ENCODE data around the gene RBM44.
"Not testable (repeated sequence)": the region's sequence is repeated elsewhere in the genome, so short reads cannot be mapped to it uniquely, and the experiment has no call there.

Gene RBM44

DNA sequence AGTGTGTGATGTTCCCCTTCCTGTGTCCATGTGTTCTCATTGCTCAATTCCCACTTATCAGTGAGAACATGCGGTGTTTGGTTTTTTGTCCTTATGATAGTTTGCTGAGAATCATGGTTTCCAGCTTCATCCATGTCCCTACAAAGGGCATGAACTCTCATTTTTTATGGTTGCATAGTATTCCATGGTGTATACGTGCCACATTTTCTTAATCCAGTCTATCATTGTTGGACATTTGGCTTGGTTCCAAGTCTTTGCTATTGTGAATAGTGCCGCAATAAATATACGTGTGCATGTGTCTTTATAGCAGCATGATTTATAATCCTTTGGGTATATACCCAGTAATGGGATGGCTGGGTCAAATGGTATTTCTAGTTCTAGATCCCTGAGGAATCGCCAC lies 14.9 kb upstream of the RBM44 start:
- not testable (repeated sequence) for DNase-seq

DNA sequence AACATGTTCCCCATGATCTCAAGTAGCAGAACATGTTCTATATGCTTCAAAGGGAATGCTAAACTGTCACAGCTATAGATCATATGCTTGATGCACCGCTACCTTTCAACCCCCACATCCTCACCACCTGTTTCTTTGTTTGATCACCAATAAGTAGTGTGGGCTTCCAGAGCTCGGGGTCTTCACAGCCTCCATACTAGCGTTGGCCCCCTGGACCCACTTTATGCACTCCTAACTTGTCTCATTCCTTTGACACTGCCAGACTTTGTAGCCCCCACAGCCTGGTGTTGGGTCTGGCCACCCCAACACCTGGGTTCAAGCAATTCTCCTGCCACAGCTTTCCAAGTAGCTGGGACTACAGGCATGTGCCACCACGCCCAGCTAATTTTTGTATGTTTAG lies 11.6 kb upstream of the RBM44 start:
- DNase-seq = no peak

DNA sequence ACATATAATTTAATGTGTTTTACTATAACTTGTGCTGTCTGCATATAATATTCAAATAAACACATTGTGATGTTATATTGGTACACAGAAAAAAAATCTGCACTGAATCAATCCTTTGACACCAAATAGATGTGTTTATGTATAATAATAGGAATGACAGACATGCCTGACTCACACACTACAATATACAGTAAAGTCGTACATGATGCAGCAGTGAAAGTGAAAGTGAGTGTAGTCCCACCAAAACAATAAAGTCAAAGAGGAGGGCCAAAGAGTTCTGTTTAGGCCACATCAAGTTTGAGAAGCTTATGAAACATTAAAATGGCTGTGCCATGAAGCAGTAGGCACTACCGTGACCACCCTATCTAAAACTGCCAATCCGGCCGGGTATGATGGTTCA lies 8.2 kb upstream of the RBM44 start:
- DNase-seq = peak; percentile 26

DNA sequence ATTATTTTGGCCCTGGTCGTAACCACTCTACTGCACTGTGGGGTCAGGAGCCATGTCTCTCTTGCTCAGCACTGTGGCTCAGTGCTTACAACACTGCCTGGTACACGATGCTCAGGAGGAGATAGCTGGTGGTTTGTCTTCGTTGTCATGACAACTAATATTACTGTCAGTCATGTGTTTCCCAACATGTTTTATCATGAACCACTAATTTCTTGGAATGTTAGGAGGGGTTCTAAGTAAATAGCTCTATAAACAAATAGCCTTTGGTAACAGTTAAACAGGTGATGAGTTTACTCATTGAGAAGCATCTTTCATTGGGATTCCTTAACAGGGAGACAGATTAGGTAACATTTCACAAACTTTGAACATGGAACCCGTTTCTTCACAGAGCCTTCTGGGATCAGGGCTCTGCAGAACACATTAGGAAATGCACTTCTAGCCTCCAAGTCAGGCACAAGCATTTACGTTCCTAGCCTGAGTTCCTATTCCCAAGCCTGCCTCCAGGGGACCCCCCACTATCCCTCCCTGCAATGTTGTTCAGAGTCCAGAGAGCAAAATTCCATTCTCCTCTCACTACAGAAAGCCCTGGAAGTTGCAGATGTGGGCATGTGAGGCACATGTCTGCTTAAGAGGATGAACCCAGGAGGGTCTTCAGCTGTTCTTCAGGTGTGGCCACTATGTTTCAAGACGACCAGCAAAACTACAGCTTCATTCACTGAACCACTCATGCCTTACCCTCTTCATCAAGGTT lies 6.4 kb upstream of the RBM44 start:
- peak; percentile 38 for DNase-seq

DNA sequence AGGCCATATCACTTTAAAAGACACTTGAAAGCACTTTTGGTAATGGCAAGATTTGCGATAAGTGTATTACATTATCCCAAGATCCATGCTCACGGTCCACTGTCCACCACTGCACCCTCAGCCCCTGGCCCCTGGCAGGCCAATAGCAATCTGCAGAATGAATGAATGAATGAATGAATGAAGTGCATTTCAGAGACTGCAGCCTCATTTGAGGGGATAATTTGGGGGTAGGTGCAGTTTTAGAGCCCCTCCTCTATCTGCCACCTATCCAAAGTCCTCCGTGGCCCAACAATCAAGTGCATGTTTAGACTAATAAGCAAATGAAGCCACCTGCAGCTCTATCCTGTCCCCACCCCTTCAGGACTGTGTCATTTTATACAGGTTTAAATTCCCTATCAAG lies 1.3 kb upstream of the RBM44 start:
- DNase-seq = no peak

DNA sequence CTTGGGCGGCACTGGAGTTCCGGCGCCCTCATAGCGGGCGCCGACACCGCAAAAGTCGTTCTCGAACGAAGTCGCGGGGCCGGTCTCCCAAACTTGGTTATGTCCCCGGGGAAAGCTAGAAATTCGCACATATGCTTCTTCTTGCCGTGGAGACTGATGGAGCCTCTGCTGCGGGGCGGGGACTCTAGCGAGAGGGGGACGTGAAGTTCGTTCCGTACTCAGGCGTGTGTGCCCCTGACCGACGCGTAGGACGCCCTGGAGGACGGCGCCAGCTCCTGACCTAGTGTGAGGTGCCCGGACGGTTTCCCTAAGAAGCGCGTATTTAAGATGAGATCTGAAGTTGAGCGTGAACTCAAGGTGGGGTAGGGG lies 465 bp downstream of the RBM44 start:
- DNase-seq = no peak

DNA sequence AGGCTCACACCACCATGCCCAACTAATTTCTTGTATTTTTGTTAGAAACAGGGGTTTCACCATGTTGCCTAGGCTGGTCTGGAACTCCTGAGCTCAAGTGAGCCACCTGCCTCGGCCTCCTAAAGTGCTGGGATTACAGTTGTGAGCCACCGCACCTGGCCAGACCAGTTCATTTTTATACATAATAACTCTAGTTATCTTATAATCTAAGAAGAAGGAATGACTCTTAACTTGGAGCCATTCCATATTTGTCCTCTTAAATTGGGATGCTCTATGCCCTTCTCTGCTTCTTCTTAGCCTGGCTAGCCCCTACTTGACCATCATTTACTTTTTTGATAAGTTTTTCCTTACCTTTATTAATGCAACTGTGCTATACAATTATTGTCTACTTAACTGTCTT lies 2.9 kb downstream of the RBM44 start:
- no peak for DNase-seq

DNA sequence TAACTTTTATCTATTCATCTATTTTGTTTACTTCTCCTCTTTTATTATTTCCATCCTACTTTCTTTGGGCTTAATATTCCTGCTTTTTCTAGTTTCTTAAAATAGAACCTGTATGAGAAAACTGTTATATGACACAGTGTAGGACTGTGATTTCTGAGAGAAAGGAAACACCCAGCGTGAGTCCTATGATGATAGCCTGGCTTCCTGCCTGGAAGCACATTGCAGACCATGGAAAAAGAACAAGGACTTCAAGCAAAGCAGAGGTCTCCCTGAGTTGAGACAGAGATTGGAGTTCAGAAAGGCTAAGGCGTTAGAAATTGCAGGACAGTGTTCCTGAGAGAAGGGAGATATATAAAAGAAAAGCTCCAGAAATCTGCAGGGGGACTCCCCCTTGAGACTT lies 7.8 kb downstream of the RBM44 start:
- no peak for DNase-seq

DNA sequence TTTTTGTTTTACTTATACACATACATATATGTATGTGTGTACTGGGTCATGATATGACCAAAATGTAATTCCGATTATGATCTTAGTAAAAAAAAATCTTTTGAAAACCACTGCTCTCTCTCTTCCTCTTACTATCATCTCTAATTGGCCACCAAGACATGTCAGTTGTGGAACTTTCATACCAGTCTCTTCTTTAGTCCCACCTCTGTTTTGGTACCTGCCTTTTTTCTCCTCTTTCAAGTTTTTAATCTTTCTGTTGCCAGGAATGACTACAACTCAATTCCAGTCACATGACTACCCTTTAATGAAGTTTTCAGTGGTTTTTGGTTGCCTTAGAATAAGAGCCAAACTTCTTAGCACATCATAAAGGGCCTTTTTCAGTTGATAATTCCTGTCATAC lies 17.1 kb downstream of the RBM44 start:
- no peak for DNase-seq

DNA sequence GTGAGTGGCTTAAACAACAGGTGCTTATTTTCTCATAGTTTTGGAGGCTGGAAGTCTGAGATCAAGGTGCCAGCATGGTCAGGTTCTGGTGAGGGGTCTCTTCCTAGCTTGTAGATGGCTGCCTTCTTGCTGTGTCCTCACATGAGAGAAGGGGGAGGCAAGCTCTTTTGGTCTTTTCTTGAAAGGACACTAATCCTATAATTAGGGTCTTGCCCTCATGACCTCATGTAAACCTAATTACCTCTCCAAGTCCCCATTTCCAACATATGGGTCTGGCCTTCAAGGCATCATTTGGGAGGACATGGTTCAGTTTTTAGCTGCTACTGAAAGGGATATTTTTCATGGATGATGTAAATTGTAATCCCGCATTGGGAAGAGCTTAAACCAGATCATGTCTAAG lies 18.0 kb downstream of the RBM44 start:
- DNase-seq = no peak

DNA sequence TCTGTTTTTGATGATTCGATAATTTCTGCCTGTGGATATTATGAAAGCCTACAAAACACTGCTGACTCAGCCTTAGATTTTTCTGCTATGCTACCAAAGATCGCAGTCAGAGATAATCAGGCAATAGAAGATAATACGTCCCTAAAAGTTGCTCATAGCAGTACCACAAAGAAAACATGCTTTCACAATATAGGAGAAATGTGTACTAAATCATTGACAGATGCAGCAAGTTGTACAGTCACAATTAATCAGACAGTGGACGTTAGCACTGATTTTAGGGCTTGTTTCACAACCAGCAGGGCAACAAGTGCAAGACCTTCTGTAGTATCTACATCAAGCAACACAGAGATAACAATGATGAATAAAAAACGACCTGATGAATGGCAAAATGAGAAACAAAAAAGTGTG lies 19.5 kb downstream of the RBM44 start:
- no peak for DNase-seq

DNA sequence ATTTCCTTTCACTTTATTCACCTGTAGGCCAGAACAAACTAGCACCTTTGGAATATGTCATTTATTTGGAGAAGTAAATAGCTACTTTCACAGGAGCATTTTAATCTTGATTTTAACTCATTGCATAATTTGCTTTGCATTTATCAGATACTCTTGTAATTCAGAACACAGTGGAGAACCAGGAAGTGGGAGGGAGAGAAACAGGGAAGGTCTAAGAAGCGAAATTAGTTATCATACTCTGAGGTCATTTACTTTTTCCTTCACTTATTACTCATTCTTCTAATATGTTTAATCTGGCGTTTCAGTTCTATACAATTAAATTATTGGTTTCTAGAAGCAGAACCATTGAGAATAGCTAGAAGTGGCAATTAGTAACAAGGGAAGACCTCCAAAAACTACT lies 20.7 kb downstream of the RBM44 start:
- DNase-seq = peak; percentile 34

DNA sequence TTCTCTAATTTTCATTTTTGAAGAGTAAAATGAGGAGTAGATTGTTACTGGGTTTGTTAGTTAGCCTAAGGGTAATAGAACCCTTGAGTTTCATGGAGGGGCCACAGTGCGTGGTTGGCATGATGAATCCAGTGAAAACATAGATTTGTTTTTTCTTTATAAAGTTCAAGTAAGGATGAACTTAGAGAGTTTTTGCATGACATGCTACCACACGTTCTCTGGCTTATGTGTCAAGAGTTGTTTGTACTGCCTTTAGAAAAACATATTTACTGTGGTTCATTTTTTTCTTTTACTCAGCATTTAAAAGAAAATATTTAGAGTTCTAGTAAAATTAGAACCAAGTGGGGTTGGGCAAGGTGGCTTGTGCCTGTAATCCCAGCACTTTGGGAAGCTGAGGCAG lies 21.8 kb downstream of the RBM44 start:
- no peak for DNase-seq

DNA sequence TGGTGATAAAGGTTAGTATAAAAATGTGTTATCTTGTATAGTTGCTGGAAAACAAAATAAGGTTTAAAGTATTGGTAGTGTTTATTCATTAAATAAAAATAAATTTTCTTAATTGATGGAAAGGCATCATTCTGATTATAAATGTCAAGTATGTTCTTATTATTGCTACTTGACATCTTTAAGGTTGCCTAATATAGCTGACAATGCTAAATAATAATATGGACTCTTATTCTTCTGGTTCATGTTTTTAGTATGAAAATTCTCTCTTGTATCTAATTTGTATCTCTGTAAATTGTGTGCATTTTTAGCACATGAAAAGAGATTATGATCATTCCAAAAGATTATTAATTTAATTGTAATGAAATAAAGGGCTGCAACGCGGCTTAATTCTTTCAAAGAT lies 25.0 kb downstream of the RBM44 start:
- DNase-seq = no peak

DNA sequence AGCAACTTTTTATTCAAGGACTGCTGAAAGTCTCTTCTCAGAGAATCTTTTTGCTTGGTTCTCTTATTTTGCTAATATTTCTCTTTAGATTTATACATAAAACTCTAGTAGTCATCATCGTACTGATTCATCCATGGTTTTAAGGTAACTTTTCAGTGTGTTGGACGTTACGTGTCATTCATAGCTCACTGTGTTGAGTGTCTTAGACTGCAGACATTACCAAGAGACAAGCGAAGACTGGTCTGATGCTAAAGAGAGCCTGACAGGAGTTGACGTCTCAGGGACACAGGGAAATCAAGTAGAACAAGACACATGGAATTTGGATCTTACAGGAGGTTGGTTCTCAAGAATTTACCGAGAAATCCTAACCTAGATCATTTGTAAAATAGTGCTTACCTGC lies 25.5 kb downstream of the RBM44 start:
- no peak for DNase-seq

DNA sequence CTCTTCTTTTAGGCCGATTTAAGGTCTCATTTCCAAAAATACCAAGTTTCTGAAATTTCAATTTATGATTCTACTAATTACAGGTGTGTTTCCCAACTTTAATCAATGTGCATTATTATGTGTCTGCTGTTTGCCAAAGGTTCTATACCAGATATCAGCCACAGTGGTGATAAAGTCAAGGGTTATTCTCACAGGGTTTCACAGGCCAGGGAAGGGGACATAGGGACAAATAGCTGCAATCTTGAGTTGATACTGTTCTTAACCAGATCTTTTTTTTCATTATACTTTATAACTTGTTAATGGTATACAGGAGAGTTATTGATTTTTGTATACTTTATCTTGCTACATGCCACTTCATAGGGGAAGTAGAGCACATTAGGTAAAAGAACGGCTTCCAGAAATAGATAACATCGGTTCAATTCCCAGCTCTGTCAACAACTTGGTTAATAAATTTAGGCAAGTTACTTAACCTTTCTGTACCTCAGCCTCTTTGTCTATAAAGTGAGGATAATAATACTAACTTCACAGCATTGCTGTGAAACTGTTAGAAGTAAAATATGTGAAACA lies 28.9 kb downstream of the RBM44 start:
- DNase-seq = no peak

DNA sequence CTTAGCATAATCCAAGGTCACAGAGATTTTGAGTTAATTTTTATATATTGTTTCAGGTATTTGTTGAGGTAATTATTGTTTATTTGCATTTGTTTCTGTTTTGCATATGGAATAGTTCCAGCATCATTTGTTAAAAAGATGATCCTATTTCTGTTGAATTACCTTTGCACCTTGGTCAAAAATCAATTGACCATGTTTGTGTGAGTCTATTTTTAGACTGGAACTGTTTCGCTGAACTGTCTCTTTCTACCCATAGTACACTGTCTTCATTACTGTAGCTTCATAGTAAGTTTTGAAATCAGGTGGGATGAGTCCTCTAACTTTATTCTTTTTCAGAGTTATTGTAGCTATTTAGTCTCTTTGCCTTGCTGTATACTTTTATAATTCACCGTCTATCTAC lies 31.9 kb downstream of the RBM44 start:
- DNase-seq = no peak

DNA sequence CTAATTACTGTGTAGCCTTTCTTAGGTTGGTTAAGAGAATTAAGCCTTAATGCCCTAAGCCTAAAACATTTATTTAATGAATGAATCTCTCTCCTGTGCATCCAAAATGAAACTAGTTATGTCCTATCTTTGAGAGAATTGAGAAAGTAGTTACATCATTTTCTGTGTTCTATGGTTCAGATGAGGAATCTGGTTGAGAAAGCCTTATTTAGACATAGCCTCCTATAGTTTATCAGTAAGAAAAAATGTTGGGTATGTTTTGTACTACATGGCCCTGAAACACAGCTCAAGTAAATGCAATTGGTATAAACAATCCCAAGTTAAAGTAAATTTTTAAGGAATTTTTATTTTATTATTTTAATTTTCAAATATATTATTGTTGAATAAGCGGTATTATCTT lies 35.0 kb downstream of the RBM44 start:
- DNase-seq = no peak

DNA sequence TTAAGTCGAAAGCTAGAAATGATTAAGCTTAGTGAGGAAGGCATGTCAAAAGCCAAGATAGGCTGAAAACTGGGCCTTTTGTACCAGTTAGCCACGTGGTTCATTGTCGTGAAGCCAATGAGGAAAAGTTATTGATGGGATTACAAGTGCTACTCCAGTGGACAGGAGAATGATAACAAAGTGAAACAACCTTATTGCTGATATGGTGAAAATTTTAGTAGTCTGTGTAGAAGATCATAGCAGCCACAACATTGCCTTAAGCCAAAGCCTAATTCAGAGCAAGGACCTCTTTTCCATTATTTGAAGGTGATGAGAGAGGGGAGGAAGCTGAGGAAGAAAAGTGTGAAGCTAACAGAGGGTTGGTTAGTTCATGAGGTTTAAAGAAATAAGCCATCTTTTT lies 36.8 kb downstream of the RBM44 start:
- no peak for DNase-seq

DNA sequence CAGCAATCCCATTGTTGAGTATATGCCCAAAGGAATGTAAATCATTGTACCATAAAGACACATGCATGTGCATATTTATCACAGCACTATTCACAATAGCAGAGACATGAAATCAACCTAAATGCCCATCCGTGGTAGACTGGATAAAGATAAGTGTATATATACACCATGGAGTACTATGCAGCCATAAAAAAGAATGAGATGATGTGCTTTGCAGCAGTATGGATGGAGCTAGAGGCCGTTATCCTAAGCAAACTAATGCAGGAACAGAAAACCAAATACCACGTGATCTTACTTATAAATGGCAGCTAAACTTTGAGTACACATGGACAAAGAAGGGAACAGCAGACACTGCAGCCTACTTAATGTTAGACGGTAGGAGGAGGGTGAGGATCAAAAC lies 42.5 kb downstream of the RBM44 start:
- no peak for DNase-seq

DNA sequence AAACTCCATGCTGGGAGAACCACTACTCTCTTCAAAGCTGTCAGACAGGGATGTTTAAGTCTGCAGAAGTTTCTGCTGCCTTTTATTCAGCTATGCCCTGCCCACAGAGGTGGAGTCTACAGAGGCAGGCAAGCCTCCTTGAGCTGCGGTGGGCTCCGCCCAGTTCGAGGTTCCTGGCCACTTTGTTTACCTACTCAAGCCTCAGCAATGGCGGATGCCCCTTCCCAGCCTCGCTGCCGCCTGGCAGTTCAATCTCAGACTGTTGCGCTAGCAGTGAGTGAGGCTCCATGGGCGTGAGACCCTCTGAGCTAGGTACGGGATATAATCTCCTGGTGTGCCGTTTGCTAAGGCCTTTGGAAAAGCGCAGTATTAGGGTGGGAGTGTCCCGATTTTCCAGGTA lies 50.4 kb downstream of the RBM44 start:
- not testable (repeated sequence) for DNase-seq

DNA sequence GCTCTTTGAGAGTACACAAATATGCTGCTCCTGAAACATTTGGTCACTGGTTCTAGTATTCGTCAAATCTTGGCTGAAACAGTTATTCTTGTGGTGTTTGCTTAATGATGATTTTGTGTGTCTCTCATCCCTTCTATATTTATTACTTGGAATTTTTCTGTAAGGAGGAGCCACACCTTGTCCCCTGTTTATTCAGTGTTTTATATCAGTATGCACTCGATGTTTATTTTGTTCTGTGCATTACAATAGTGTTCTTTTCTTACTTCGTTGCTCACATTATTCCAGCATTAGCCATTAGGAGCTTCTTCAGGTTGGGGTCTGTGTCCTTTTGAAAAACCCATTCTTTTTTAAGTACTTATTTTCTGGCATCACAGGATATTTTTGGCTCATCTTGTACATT lies 55.7 kb downstream of the RBM44 start:
- DNase-seq = no peak

DNA sequence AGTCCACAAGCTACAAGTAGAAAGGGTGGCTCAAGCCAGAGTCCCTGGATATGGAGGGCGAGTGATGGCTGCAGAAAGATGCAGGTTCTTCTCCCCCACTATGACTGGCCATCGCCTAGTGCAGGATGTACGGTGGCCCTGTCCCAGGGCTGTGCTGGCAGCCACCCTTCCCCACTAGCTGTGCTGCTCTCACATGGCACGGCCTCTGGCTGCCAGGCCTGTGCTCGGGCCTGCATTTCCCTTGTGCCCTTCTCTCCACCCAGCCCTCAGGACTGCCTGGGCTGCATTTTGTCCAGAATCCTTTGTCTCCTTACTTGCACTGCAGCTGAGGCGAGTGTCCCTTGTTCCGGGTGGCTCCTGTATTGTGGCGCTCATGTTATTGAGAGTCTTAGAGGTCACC lies 59.2 kb downstream of the RBM44 start:
- DNase-seq = no peak

DNA sequence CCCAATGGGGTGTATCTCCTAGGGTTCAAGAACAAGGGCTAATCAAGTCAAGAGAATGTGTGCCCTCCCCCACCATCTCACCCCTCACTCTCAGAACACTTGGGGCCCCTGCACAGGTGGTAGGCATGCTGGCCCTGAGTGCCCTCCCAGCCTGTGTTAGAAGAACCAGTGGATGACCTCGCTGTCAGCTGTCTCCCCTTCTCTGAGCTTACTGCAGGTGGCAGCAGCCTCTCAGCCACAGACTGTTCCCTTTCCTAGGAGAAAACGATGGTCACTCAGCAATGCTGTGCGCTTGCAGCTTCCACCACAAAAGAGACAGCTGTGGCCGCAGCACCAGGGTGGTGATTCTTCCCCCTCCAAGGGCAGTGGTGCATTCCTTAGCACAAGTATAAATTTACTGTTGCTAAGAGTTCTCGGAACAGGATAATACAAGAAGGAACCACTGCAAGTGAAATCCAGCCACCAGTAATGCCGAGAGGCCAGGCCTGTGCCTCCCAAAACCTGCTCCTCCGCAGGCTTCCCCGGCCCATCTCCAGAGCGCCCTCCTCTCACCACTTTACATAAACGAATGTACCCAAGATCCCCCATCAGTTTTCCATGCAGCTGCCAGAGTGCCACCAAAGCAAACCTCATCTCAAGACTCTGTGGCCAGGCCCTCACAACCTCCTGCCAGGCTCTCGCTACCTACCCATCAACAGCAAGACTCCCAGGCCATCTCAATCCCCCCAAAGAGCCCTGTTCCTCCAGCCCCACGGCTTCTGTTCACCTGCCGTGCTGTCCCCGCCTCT lies 59.9 kb downstream of the RBM44 start:
- peak; percentile 77 for DNase-seq

DNA sequence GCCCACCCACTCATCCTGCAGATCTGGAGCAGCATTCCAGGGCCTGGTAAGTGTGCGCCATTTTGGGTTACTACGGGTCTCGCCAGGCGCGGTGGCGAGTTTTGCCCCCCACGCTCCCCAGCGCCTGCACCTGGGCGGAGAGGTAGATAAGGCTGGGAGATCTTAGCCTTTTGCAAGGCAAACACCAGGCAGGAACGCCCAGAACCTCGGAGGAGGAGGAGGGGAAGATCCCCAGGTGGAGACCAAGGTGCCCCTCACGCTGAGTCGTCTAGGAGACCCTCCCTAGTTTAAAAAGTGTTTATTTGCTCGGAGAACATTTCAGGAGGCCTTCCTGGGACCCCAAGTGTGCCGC lies 60.5 kb downstream of the RBM44 start:
- DNase-seq = no peak

Data from OCI-M1 (cell line).